Activated T-cell treated with anti-CD3 and anti-CD28 coated beads, Interleukin-2, amount 50 U/mL, for 1 hour (primary cell): ENCODE measurements around the gene ATF4.
"Not testable (repeated sequence)": the region's sequence is repeated elsewhere in the genome, so short reads cannot be mapped to it uniquely, and the experiment has no call there.

Experiments
- DNase-seq: peaks from one replicate; pipeline ENCODE4 v3.0.0-alpha.2; 2020

The ATF4 gene

GRCh38 chr22:39512026-39512425 lies 8.3 kb upstream of the ATF4 start:
- no peak for DNase-seq

DNA sequence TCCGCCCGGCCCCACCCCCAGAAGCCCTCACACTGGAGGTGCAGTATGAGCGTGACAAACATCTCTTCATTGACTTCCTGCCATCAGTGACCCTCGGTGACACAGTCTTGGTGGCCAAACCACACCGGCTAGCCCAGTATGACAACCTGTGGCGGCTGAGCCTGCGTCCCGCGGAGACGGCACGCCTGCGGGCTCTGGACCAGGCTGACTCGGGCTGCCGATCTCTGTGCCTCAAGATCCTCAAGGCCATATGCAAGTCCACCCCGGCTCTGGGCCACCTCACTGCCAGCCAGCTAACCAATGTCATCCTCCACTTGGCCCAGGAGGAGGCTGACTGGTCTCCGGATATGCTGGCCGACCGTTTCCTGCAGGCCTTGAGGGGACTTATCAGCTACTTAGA lies 6.6 kb upstream of the ATF4 start:
- no peak for DNase-seq

DNA sequence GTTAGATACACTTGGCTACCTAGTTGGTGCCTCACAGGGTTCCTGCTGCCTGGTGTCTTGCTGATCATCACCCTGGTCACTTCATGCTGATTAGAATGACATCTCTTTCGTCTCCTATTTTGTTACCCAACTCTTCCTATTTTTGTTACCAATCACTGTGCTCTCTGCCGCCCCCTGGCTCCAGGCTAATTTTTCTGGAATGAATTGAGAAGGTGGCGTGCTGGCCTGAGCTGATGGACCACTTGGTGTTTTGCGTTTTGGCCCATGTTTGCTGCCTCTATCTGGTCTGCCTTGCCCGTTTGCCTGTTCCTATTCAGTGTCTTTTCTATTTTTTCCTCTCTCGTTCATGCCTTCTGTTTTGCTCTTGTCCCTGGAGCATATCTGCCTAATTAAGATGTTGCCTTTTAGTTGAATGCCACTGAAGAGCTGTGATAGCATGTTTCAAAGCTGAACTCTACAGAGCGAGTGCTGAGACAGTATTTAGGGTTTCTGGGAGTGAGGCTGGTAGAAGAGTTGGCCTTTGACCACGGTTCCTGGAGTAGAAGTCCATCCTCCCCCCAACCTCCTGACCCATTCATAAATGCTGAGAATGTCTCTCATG lies 5.9 kb upstream of the ATF4 start:
- DNase-seq = peak; percentile 68

- DNase-seq = no peak
Observed at GRCh38 chr22:39515266-39516050, 4.9 kb upstream of the ATF4 start.

- no peak for DNase-seq
Observed at GRCh38 chr22:39517470-39517869, 2.9 kb upstream of the ATF4 start.

DNA sequence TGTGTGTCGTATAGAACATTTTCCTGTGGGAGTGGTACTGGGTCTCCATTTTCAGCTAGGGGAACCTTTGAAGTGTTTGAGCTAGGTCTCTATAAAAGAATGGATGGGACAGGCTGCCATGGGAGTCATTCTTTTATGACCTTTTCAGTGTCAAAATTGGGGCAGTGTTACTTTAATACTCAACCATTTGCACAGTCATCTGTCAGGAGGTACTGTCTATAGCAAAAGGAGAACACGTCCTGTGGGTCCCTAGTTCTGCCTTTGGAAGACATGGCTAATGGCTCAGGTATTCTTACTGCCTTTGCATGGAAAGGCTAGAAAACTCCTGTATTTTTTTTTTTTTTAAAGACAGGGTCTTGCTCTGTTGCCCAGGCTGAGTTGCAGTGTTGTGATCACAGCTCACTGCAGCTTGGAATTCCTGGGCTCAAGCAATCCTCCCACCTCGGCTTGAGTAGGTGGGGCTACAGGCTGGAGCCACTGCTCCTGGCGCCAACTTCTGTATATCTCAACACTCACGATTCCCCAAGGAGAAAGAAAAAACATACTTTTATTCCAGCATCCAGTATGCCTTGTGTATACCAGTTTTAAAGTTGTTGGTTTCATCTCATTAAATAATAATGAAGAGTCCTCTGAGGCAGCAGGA lies 2.1 kb upstream of the ATF4 start:
- DNase-seq = no peak

GRCh38 chr22:39518996-39519680 lies 1.2 kb upstream of the ATF4 start:
- DNase-seq = no peak

DNA sequence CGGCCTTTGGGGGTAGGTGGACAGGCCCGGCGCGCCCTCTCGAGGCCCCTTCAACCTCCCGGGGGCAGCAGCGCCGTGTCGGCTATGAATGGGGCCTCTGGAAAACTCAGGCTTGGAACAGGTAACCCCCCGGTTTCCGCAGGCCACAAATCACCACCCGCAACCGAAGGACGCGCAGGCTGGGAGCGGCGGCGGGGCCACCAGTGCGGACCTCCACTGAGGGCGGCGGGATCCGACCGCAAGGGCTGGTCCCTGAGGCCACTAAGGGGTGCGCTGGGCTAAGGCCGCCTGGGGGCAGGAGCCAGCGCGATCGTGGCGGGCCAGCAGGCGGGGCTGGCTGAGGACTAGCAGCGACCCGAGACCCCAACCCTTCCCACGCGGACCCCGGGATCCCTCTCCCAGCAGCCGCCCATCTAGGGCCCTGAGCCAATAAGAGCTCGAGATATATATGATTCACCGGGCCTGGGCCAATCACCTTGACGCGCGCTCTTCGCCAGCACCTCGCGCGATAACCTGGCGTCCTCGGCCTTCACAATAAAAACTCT lies 609 bp upstream of the ATF4 start:
- no peak for DNase-seq

- DNase-seq = not testable (repeated sequence)
Observed at GRCh38 chr22:39521106-39521885, 934 bp downstream of the ATF4 start.

- DNase-seq = not testable (repeated sequence)
Observed at GRCh38 chr22:39522091-39522490, 1.7 kb downstream of the ATF4 start.

DNA sequence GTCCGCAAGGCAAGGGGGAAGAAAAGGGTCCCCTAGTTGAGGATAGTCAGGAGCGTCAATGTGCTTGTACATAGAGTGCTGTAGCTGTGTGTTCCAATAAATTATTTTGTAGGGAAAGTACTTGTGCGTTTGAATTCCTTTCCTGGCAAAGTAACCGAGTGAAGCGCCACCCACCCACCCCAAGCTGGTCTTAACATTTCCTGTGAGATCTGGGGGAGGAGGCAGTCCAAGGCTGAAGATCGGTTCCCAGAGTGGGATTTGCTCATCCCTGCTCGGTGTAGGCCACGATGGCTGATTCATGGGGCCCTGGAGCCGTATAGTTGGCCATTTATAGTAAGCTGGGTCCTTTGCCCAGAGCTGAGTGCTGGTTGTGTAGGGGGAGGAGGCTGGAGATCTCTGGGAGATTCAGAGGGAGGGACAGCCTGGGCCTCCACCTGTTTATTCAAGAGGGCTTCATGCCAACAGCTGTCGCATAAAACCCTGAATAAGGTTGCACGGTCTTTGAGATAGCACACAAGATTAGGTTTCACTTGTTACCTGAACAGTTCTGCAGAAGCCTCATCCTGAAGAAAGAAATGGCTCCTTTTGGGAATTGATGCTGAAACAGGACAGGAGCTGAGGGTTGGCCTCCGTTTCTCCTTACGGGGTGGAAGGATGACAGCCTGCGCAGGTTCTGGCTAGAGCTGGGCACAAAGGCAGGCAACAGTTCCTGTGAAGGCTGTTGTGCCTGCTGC lies 2.4 kb downstream of the ATF4 start:
- no peak for DNase-seq

DNA sequence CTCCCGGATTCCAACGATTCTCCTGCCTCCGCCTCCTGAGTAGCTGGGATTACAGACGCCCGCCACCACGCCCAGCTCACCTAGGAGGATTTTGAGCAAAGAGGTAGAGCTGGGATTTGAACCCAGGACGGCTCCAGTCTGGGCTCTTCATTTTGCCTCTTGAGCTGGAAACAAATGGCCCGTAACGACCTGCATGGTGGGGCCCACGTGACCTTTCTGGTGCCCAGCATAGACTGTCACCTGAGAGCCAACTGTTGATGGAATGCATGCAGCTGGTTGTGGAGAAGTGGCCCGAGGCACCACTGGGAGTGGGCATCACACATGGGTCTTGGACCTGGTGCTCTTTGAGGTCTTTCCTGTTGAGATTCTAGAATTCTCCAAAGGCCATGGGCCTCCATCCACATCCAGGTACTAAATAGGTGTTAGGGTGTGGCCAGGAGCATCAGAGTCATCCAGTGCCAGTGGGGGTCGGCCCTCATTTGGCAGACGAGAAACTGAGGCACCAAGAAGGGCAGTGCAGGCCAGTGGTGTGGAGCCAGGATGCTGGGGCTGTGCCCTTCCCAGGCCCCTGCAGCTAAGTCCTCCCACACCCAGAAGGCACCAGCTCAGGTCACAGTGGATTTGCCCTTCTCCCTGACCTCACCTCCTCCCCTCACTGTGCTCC lies 3.9 kb downstream of the ATF4 start:
- DNase-seq = no peak

DNA sequence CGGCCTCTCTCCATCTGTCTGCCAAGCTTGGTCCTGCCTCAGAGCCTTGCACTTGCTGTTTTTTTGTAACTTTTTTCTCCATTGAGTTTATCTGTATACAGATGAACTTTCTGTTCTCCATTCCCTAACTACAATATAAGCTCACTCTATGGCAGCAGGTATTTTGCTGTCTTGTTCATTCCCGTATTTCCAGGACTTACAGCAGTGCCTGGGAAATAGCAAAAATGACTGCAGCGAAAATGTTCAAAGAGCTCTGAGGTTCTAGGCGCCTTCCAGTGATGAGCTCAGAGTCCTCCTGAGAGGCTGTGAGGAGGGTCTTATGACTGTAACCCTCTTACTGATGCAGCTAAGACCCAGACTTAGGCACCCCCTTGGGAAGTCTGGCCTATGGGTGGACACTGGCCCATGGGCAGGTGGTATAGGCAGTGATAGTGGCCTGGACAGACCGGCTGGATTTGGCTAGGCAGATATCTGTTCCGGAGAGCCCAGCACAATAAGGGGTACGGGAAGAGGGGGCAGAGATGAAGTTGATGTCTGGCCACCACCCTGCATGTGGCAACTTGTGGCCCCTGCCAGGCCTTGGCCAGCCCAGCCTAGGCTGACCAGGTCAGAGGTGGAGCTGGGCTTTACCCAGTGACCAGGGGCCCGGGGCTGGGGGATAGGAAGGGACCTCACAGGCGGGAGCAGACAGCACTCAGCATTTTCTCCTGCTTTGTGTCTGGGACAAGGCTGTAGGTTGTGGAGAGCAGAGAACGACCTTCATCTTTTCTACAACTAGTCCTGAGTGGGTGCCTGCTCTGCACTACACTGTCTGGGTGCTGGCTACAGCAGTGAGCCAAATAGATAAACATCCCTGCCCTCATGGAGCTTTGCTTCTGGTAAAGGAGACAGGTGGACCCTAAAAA lies 4.6 kb downstream of the ATF4 start:
- DNase-seq = no peak

GRCh38 chr22:39525658-39525975 lies 5.3 kb downstream of the ATF4 start:
- no peak for DNase-seq

DNA sequence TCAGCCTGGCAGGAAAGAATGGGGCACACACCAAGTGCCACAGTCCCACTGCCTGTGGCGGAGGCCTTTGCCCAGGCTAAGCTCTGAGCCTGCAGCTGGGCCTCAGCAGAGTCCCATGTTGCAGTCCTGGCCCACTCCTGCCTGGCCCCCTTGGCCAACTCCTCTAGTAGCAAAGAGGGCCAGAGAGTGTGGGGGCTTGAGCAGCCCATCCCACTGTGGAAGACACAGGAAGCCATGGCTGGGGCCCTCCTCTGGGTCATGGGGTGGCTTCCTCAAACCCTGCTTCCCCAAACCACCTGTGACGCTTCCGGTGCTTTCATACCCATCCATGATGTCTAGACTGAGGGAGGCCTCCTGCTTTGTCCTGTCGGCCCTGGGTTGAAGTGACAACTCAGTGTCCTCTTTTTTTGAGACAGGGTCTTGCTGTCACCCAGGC lies 6.4 kb downstream of the ATF4 start:
- no peak for DNase-seq

- DNase-seq = no peak
Observed at GRCh38 chr22:39527481-39527961, 7.2 kb downstream of the ATF4 start.

DNA sequence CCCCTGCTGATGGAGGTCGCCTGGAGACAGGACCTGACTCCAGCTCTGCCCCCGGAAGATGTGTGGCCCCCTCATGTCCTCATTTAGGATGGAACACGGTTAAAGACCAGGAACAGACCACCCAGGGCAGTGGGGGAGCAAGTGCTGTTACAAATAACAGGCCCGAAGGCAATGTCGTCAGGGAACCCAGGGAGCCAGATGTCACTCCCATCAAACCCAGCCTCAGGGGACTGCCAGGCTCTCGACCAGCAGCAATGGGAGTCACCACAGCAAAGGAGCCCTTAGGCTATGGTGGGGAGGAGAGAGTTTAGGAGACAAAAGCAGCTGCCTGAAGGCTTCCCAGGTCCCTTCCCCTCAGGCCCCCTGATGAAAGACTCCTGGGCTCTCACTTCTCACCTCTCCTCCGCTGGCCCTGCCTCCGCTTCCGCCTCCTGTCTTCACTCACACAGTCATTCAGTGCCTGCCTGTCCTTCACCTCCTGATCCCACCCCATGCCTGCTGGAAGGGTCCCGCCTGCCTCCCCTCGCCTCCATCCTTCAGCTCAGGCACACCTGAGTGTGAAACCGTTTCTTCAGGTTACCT lies 7.8 kb downstream of the ATF4 start:
- peak; percentile 21 for DNase-seq

DNA sequence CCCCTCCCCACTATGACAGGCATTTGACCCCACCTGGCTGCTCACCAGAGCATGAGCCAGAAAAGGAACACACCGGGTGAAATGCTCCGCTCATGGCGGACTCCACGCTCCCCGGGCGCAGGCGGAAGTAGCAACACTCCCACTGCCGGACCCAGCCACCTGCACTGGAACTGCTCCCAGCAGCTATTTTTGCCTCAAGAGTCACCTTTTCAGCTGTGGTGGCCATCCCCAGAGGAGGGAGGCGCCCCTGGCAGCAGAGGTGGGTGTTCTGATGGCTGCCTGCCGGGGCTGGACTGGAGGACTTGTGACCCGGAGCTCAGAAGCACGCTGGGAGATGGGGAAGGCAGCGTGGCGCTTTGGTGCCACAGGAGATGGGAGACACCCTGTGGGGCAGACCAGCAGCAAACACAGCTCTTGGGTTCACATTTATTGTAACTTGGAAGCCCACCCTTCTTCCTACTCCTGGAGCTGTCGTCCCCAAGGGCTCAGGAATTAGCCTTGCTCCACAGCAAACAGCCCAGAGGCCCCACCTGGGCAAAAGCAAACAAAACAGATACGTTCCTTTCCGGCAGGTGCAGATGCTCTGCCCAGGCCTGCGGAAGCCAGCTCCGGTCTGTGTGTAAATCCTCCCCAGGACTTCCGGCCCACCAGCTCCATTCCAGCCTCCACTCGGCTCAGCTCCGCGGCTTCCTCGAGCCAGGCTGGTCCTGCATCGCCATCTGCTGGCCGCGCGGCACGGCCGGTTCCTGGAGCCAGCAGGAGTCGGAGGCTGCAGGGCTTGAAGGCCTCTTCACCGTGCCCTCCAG lies 8.5 kb downstream of the ATF4 start:
- peak; percentile 92 for DNase-seq

DNA sequence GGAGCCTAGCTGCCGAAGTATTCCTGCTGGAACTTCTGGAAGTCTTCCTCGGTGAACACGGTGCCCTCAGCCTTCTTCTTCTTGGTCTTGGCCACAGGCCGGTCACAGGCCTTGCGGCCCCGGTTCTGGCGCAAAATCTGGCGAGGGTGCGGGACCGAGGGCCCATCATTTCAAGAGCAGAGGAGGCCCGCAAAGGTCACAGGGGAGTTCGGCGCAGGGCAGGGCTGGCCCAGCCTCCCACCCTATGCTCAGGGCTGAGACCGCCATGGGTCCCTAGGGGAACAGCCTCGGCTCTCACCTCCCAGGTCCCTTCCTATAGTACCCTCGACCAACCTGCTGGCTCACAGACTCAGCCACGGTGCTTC lies 9.1 kb downstream of the ATF4 start:
- DNase-seq = no peak
